WTC11 (cell line): ENCODE data around the gene TARBP1.

Experiments used
- CREB1 ChIP-seq: sonication (generic); formaldehyde crosslinking; IDR thresholded peaks from 2 replicates; pipeline ENCODE4 v1.8.0; 2023; ENCODE audit warnings: mild to moderate bottlenecking, missing genetic modification reagents
- TF ChIP-seq, protein P1 (sequence below): fragments of 200-600 bp; IDR thresholded peaks from 2 replicates; pipeline ENCODE4 v1.8.0; 2022; ENCODE audit warnings: antibody characterized with exemption

DNA sequence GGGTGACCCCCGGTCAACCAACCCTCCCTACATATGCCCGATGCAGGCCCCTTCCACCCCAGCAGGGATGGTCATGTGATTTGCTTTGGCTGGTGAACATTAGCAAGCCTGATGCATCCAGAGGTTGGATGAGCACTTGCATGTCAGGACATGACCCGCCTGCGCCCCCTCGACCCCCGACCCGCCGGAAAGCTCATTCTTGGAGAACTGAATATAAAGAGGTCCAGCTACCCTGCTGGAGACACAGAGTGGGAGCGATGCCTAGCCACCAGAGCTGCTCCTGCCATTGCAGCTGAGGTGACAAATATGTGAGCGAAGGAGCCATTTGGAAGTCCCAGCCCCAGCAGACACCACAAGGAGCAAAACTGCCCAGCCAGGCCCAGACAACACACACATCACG, 66.1 kb downstream of the TARBP1 start:
- TF ChIP-seq, protein P1, sequence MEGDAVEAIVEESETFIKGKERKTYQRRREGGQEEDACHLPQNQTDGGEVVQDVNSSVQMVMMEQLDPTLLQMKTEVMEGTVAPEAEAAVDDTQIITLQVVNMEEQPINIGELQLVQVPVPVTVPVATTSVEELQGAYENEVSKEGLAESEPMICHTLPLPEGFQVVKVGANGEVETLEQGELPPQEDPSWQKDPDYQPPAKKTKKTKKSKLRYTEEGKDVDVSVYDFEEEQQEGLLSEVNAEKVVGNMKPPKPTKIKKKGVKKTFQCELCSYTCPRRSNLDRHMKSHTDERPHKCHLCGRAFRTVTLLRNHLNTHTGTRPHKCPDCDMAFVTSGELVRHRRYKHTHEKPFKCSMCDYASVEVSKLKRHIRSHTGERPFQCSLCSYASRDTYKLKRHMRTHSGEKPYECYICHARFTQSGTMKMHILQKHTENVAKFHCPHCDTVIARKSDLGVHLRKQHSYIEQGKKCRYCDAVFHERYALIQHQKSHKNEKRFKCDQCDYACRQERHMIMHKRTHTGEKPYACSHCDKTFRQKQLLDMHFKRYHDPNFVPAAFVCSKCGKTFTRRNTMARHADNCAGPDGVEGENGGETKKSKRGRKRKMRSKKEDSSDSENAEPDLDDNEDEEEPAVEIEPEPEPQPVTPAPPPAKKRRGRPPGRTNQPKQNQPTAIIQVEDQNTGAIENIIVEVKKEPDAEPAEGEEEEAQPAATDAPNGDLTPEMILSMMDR, result no peak
- no peak for TF ChIP-seq CREB1 (CRISPR knock-in tag)
